Activated T-helper 1 cell treated with anti-CD3 and anti-CD28 coated beads, Interleukin-12 subunit alpha, Interleukin-12 subunit beta, Interleukin-2, Interleukin-4 antibody, amounts not matched to agents 30 ng/mL and 10 ng/mL and 1 ng/mL, durations not matched to agents 14 hours and 24 hours and 36 hours (primary cell): ENCODE results near the gene MTSS2. TPM values are rescaled to one million over a fixed set of nuclear protein-coding genes. Genes with fewer than 3 reads are reported as not detected.

Experiments
- total RNA-seq: library from RNA; stranded (reverse); gene quantifications from 2 replicates; pipeline ENCODE4 v1.2.3, GENCODE V29; 2022

MTSS2 gene
- total RNA-seq, 1 donor from 2014 or later, result 2.0 TPM

Other genes starting within 250 kb of the MTSS2 start
- gene ST3GAL2, start 247.0 kb downstream of the MTSS2 start, total RNA-seq, result 35.6 and 37.7 TPM in 2 replicates
- 19.7 and 21.0 TPM in 2 replicates for gene FCSK, start 231.5 kb downstream of the MTSS2 start, total RNA-seq
- gene COG4, start 162.5 kb downstream of the MTSS2 start, total RNA-seq, result 42.5 and 44.1 TPM in 2 replicates
- gene SF3B3, start 162.2 kb downstream of the MTSS2 start, total RNA-seq, result 532 and 545 TPM in 2 replicates
- not detected in 2 replicates for gene IL34, start 39.5 kb downstream of the MTSS2 start, total RNA-seq
- 36.6 and 37.5 TPM in 2 replicates for gene VAC14, start 115.1 kb upstream of the MTSS2 start, total RNA-seq